ENCODE results near the gene LAD1. TPM values are rescaled to one million over a fixed set of nuclear protein-coding genes. Genes with fewer than 3 reads are reported as not detected.
A peak's percentile ranks its signal among the peaks of the same experiment; 100 is the strongest.

The LAD1 gene
- total and polyA plus RNA-seq, 2 of the 13 experiments (the other 11 are each of a cell fraction or from before 2014, with no cell fraction given): 10.8 to 65.6 TPM

DNA sequence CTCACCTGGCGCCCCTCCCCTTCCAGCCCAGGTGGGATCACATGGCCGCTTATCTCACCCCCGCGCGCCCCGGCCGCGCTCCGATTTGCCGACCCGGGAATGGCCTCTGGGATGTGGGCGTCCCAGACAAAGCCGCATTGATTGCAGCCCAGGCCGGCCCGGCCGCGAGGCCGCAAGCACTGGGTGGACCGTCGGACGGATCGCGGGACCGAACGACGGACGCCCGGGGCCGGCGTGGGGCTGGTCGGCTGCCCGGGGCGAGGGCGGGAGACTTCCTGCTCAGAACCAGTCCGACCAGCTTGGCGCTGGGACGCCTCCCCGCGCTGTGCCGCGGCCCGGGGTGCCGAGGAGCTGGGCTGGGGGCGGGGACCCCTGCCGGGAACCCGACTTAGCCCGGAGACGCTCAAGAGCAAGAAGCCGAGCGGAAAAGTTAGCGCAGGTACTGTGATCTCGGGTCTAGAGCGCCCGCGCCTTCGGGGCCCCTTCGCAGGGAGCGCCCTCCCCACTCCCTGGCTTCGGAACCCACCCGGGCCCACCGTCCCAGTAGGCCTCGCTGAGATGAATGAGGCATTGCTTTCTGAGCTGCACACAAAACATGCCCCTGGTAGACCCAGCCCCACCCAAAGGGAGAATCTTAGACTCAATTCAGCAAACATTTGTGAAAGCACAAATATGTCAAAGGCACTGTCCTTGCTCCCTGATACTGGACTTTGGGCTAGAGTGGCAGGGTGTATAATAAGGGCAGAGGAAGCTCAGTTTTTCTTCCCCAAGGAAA lies 415 bp upstream of the LAD1 start (continued):
- TF ChIP-seq FOXA1 (IDR thresholded peaks at IDR 0.05) (no peak), FOXA1 (CRISPR knock-in tag; IDR thresholded peaks at IDR 0.05) (no peak), ZNF724P (CRISPR knock-in tag; IDR thresholded peaks at IDR 0.05; ENCODE audit: borderline replicate concordance) (0 out of 2 replicates have a peak, but pooled peaks have one; percentile 39), ZNF557 (CRISPR knock-in tag; IDR thresholded peaks at IDR 0.05) (no peak), JUND (CRISPR knock-in tag; IDR thresholded peaks at IDR 0.05) (0 out of 2 replicates have a peak, but pooled peaks have one; percentile 48), ARID3A (IDR thresholded peaks at IDR 0.05; ENCODE audit: low read depth, low read length) (no peak), ZNF780A (CRISPR knock-in tag; IDR thresholded peaks at IDR 0.05) (no peak), TMF1 (CRISPR knock-in tag; IDR thresholded peaks at IDR 0.05; ENCODE audit: low read depth) (no peak), SOX6 (IDR thresholded peaks at IDR 0.05) (no peak), SOX6 (CRISPR knock-in tag; IDR thresholded peaks at IDR 0.05) (peak; percentile 21; the same call in 1 of the 2 replicates), NFAT5 (CRISPR knock-in tag; IDR thresholded peaks at IDR 0.05) (0 out of 2 replicates have a peak, but pooled peaks have one; percentile 35), PHB2 (IDR thresholded peaks at IDR 0.05; ENCODE audit: partially characterized antibody) (no peak), DNMT3B (CRISPR knock-in tag; conservative IDR thresholded peaks at IDR 0.05) (no peak), MBD4 (IDR thresholded peaks at IDR 0.05; ENCODE audit: borderline replicate concordance, low read length) (no peak), ESRRA (CRISPR knock-in tag; IDR thresholded peaks at IDR 0.05; ENCODE audit: low read depth) (0 out of 2 replicates have a peak, but pooled peaks have one; percentile 32), ZNF709 (CRISPR knock-in tag; IDR thresholded peaks at IDR 0.05) (peak; percentile 86), HIC2 (CRISPR knock-in tag; IDR thresholded peaks at IDR 0.05; ENCODE audit: low read depth) (no peak), ZNF10 (CRISPR knock-in tag; IDR thresholded peaks at IDR 0.05; ENCODE audit: borderline replicate concordance, low read depth) (no peak), ISX (CRISPR knock-in tag; conservative IDR thresholded peaks at IDR 0.05) (peak; percentile 60; the same call in 1 of the 2 replicates), SMAD1 (CRISPR knock-in tag; IDR thresholded peaks at IDR 0.05; ENCODE audit: borderline replicate concordance, low read depth) (no peak), E2F5 (CRISPR knock-in tag; conservative IDR thresholded peaks at IDR 0.05) (no peak)

Data from HepG2 (cell line).